ENCODE measurements around the gene ABHD16A. TPM values are rescaled to one million over a fixed set of nuclear protein-coding genes. Genes with fewer than 3 reads are reported as not detected.
A peak's percentile ranks its signal among the peaks of the same experiment; 100 is the strongest.

ABHD16A gene
- polyA plus RNA-seq, 1 donor from 2014 or later = 130 TPM

GRCh38 chr6:31654574-31655348, 48.4 kb downstream of the ABHD16A start:
- Histone ChIP-seq H3F3A (ENCODE audit: insufficient read depth, low read length, poor library complexity, severe bottlenecking) (peaks cover 3% of the 10 kb centered on the region), H3K4me3 (ENCODE audit: low read length) (no peak overlapping the region), H3K9me3 (ENCODE audit: low read length) (no peaks in the 10 kb centered on the region), H3K36me3 (ENCODE audit: insufficient read depth, low read length) (no peaks in the 10 kb centered on the region), H4K20me1 (ENCODE audit: insufficient read depth) (no peaks in the 10 kb centered on the region), H3K27me3 (ENCODE audit: insufficient read depth, low read depth, low read length) (no peaks in the 10 kb centered on the region), H3K27ac (ENCODE audit: low read length) (no peak overlapping the region), H2AFZ (ENCODE audit: low read depth, low read length) (no peak overlapping the region), H3K9ac (ENCODE audit: low read length) (no peak overlapping the region), H3K79me2 (replicated peaks; ENCODE audit: insufficient read depth, low read length) (peaks cover 26% of the 10 kb centered on the region), H3K9me2 (ENCODE audit: insufficient read depth, low read length) (no peaks in the 10 kb centered on the region), H3K4me2 (ENCODE audit: low read length) (no peak overlapping the region)
- TF ChIP-seq REST (IDR thresholded peaks at IDR 0.05; ENCODE audit: borderline replicate concordance) (no peak), TAF1 (IDR thresholded peaks at IDR 0.05; ENCODE audit: low read depth) (no peak), MXI1 (conservative IDR thresholded peaks at IDR 0.05; ENCODE audit: poor library complexity, severe bottlenecking) (no peak), CTCF (IDR thresholded peaks at IDR 0.05; ENCODE audit: poor library complexity, severe bottlenecking) (no peak), EZH2 (IDR thresholded peaks at IDR 0.05; ENCODE audit: borderline replicate concordance, insufficient read depth, low read length, poor library complexity, severe bottlenecking) (no peak), EP300 (conservative IDR thresholded peaks at IDR 0.05; ENCODE audit: poor library complexity, severe bottlenecking) (no peak), RAD21 (conservative IDR thresholded peaks at IDR 0.05) (no peak), SMC3 (conservative IDR thresholded peaks at IDR 0.05; ENCODE audit: poor library complexity) (no peak)

- Histone ChIP-seq H3K9ac (ENCODE audit: low read length) (peak overlapping the region; percentile 90), H3F3A (ENCODE audit: insufficient read depth, low read length, poor library complexity, severe bottlenecking) (peaks cover 3% of the 10 kb centered on the region), H3K27ac (ENCODE audit: low read length) (peak overlapping the region; percentile 98), H3K4me3 (ENCODE audit: low read length) (peak overlapping the region; percentile 72), H4K20me1 (ENCODE audit: insufficient read depth) (no peaks in the 10 kb centered on the region), H3K9me3 (ENCODE audit: low read length) (no peaks in the 10 kb centered on the region), H3K9me2 (ENCODE audit: insufficient read depth, low read length) (no peaks in the 10 kb centered on the region), H3K27me3 (ENCODE audit: insufficient read depth, low read depth, low read length) (no peaks in the 10 kb centered on the region), H3K36me3 (ENCODE audit: insufficient read depth, low read length) (no peaks in the 10 kb centered on the region), H2AFZ (ENCODE audit: low read depth, low read length) (peak overlapping the region; percentile 66), H3K79me2 (replicated peaks; ENCODE audit: insufficient read depth, low read length) (peaks cover 30% of the 10 kb centered on the region), H3K4me2 (ENCODE audit: low read length) (peak overlapping the region; percentile 95)
- TF ChIP-seq SMC3 (conservative IDR thresholded peaks at IDR 0.05; ENCODE audit: poor library complexity) (no peak), TAF1 (IDR thresholded peaks at IDR 0.05; ENCODE audit: low read depth) (no peak), EZH2 (IDR thresholded peaks at IDR 0.05; ENCODE audit: borderline replicate concordance, insufficient read depth, low read length, poor library complexity, severe bottlenecking) (no peak), CTCF (IDR thresholded peaks at IDR 0.05; ENCODE audit: poor library complexity, severe bottlenecking) (peak; percentile 56), POLR2AphosphoS5 (IDR thresholded peaks at IDR 0.05) (no peak), MXI1 (conservative IDR thresholded peaks at IDR 0.05; ENCODE audit: poor library complexity, severe bottlenecking) (peak; percentile 82), REST (IDR thresholded peaks at IDR 0.05; ENCODE audit: borderline replicate concordance) (peak; percentile 3), EP300 (conservative IDR thresholded peaks at IDR 0.05; ENCODE audit: poor library complexity, severe bottlenecking) (no peak), RAD21 (conservative IDR thresholded peaks at IDR 0.05) (peak; percentile 15)
Measured at GRCh38 chr6:31652925-31653724, 50.0 kb downstream of the ABHD16A start.

Data from neural cell (in vitro differentiated cells).